GM23338 (cell line): Measurements from ENCODE around the gene COMMD10. TPM values are rescaled to one million over a fixed set of nuclear protein-coding genes. Genes with fewer than 3 reads are reported as not detected.

Experiments used
- ATAC-seq: fragments of 200-7000 bp; cut with Tn5 transposase; 3 replicates; pipeline ENCODE4 v1.9.1; 2020
- DNase-seq: peaks from one replicate; pipeline ENCODE4 v3.0.0-alpha.2; 2015; ENCODE audit warnings: low spot score
- H2AFZ ChIP-seq: fragments of 200-600 bp; sonication (generic); 2 replicates; pipeline ENCODE4 v1.8.0; 2016; ENCODE audit warnings: antibody characterized with exemption, mild to moderate bottlenecking, moderate library complexity
- H3F3A ChIP-seq: fragments of 200-600 bp; sonication (generic); replicated peaks from 2 replicates; pipeline ENCODE4 v1.8.0; 2017; ENCODE audit warnings: antibody characterized with exemption, mixed run types, low read depth
- H3K27ac ChIP-seq: fragments of 200-600 bp; sonication (generic); 2 replicates; pipeline ENCODE4 v1.6.1; 2016; ENCODE audit warnings: low read depth
- H3K27me3 ChIP-seq: fragments of 200-600 bp; sonication (generic); 2 replicates; pipeline ENCODE4 v1.8.0; 2016; ENCODE audit warnings: mild to moderate bottlenecking, mixed run types, moderate library complexity; ENCODE audit not compliant: insufficient read depth
- H3K36me3 ChIP-seq: fragments of 200-600 bp; sonication (generic); 2 replicates; pipeline ENCODE4 v1.8.0; 2016; ENCODE audit warnings: mild to moderate bottlenecking; ENCODE audit not compliant: insufficient read depth
- H3K4me1 ChIP-seq: fragments of 200-600 bp; sonication (generic); 2 replicates; pipeline ENCODE4 v1.8.0; 2016; ENCODE audit warnings: mild to moderate bottlenecking, moderate library complexity; ENCODE audit not compliant: insufficient read depth
- H3K4me2 ChIP-seq: fragments of 200-600 bp; sonication (generic); 2 replicates; pipeline ENCODE4 v1.7.1; 2017; ENCODE audit warnings: mixed run types
- H3K4me3 ChIP-seq: fragments of 200-600 bp; sonication (generic); 2 replicates; pipeline ENCODE4 v1.6.1; 2016; ENCODE audit warnings: mixed run types
- H3K79me2 ChIP-seq: fragments of 200-600 bp; sonication (generic); replicated peaks from 2 replicates; pipeline ENCODE4 v1.8.0; 2017; ENCODE audit warnings: mild to moderate bottlenecking; ENCODE audit not compliant: insufficient read depth
- H3K9me2 ChIP-seq: fragments of 200-600 bp; sonication (generic); 2 replicates; pipeline ENCODE4 v1.8.0; 2017; ENCODE audit not compliant: insufficient read depth
- H4K20me1 ChIP-seq: fragments of 200-600 bp; sonication (generic); replicated peaks from 2 replicates; pipeline ENCODE4 v1.8.0; 2017; ENCODE audit warnings: mild to moderate bottlenecking; ENCODE audit not compliant: insufficient read depth
- H3K27ac Mint-ChIP-seq: 2 replicates; pipeline ENCODE4 v1.8.0; 2020; ENCODE audit warnings: inconsistent platforms, mild to moderate bottlenecking, moderate library complexity, mixed read lengths
- H3K27me3 Mint-ChIP-seq: 3 replicates; pipeline ENCODE4 v1.8.0; 2022; ENCODE audit warnings: low read depth, mild to moderate bottlenecking, moderate library complexity, mixed read lengths, inconsistent platforms; ENCODE audit not compliant: insufficient read depth, poor library complexity
- H3K36me3 Mint-ChIP-seq: 3 replicates; pipeline ENCODE4 v1.8.0; 2021; ENCODE audit warnings: low read depth, mild to moderate bottlenecking, inconsistent platforms, moderate library complexity, mixed read lengths
- H3K4me1 Mint-ChIP-seq: 3 replicates; pipeline ENCODE4 v1.8.0; 2020; ENCODE audit warnings: mild to moderate bottlenecking, inconsistent platforms, mixed read lengths
- H3K4me3 Mint-ChIP-seq: 3 replicates; pipeline ENCODE4 v1.8.0; 2021; ENCODE audit warnings: moderate library complexity, mild to moderate bottlenecking, inconsistent platforms, mixed read lengths
- H3K9me3 Mint-ChIP-seq: 3 replicates; pipeline ENCODE4 v1.8.0; 2020; ENCODE audit warnings: moderate library complexity, mild to moderate bottlenecking, inconsistent platforms, mixed read lengths
- EZH2phosphoT487 ChIP-seq: fragments of 200-600 bp; sonication (generic); IDR thresholded peaks from one replicate; pipeline ENCODE4 v1.8.1; 2018; ENCODE audit warnings: antibody characterized with exemption; ENCODE audit not compliant: unreplicated experiment
- ZNF462 ChIP-seq: fragments of 250-450 bp; sonication (Bioruptor Pico); IDR thresholded peaks from 2 replicates; pipeline ENCODE4 v1.5.0; 2020; ENCODE audit warnings: mild to moderate bottlenecking, moderate library complexity
- polyA plus RNA-seq: library from polyadenylated mRNA; unstranded; fragments of >200 nt; fragmentation: Nextera tagmentation; extraction: Ambion mirVana; gene quantifications from 2 replicates; pipeline ENCODE4 v1.2.1, GENCODE V29; 2016
- total RNA-seq: library from RNA; depleted of rRNA; stranded (reverse); fragments of >200 nt; shearing (Covaris generic); gene quantifications from 2 replicates; pipeline ENCODE4 v1.2.3, GENCODE V29; 2014
- TF ChIP-seq, protein P1 (sequence below), 2 experiments: fragments of 200-600 bp in 1 of 2; sonication (generic) in 1 of 2; conservative IDR thresholded peaks; 2 replicates each; pipeline versions ENCODE4 v1.5.1 to v1.6.1; 2016 to 2017; ENCODE audit warnings: antibody characterized with exemption in 2 of 2, low read depth in 2 of 2, mild to moderate bottlenecking in 2 of 2, moderate library complexity in 1 of 2
- TF ChIP-seq, protein P2 (sequence below): IDR thresholded peaks from one replicate; pipeline ENCODE4 v1.6.1; 2018; ENCODE audit warnings: antibody characterized with exemption; ENCODE audit not compliant: unreplicated experiment

COMMD10 gene
- total and polyA plus RNA-seq, 2 experiments from 2014 or later: 58.5 to 84.0 TPM

- Histone ChIP-seq H3K4me2 (no peak overlapping the region), H3K4me3 (no peak overlapping the region), H3K36me3 (no peaks in the 10 kb centered on the region), H3K4me1 (peaks cover 5% of the 10 kb centered on the region; the same call in 1 of the 2 replicates), H4K20me1 (no peaks in the 10 kb centered on the region), H3K27ac (no peak overlapping the region), H3K79me2 (no peaks in the 10 kb centered on the region; the same call in 1 of the 2 replicates), H3F3A (no peaks in the 10 kb centered on the region), H3K9me2 (no peaks in the 10 kb centered on the region), H2AFZ (no peak overlapping the region), H3K27me3 (no peaks in the 10 kb centered on the region)
- H3K4me3 Mint-ChIP-seq: no peak overlapping the region
- ATAC-seq: peak; percentile 98
- H3K9me3 Mint-ChIP-seq: peaks cover 3% of the 10 kb centered on the region; the same call in 2 of the 3 replicates
- H3K4me1 Mint-ChIP-seq: peaks cover 11% of the 10 kb centered on the region; the same call in 2 of the 3 replicates
- peaks cover 9% of the 10 kb centered on the region; the same call in 2 of the 3 replicates for H3K36me3 Mint-ChIP-seq
- no peak overlapping the region for H3K27ac Mint-ChIP-seq
- DNase-seq: peak; percentile 81
- TF ChIP-seq, protein P1, sequence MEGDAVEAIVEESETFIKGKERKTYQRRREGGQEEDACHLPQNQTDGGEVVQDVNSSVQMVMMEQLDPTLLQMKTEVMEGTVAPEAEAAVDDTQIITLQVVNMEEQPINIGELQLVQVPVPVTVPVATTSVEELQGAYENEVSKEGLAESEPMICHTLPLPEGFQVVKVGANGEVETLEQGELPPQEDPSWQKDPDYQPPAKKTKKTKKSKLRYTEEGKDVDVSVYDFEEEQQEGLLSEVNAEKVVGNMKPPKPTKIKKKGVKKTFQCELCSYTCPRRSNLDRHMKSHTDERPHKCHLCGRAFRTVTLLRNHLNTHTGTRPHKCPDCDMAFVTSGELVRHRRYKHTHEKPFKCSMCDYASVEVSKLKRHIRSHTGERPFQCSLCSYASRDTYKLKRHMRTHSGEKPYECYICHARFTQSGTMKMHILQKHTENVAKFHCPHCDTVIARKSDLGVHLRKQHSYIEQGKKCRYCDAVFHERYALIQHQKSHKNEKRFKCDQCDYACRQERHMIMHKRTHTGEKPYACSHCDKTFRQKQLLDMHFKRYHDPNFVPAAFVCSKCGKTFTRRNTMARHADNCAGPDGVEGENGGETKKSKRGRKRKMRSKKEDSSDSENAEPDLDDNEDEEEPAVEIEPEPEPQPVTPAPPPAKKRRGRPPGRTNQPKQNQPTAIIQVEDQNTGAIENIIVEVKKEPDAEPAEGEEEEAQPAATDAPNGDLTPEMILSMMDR (conservative IDR thresholded peaks at IDR 0.05; ENCODE audit: low read depth in 2 of 2): peak; percentile 74
- TF ChIP-seq ZNF462 (CRISPR knock-in tag): no peak
- peaks cover 3% of the 10 kb centered on the region for H3K27me3 Mint-ChIP-seq
Observed at GRCh38 chr5:116289276-116289675, 204.5 kb downstream of the COMMD10 start.

GRCh38 chr5:116291271-116291670 is 206.4 kb downstream of the COMMD10 start:
- no peaks in the 10 kb centered on the region; the same call in 1 of the 2 replicates for H3K79me2 ChIP-seq
- DNase-seq: no peak
- no peak overlapping the region for H3K27ac ChIP-seq
- H3K4me1 Mint-ChIP-seq: peaks cover 11% of the 10 kb centered on the region; the same call in 2 of the 3 replicates
- ATAC-seq: no peak
- no peaks in the 10 kb centered on the region for H4K20me1 ChIP-seq
- peaks cover 3% of the 10 kb centered on the region for H3K27me3 Mint-ChIP-seq
- H3F3A ChIP-seq: no peaks in the 10 kb centered on the region
- H2AFZ ChIP-seq: no peak overlapping the region
- H3K27me3 ChIP-seq: no peaks in the 10 kb centered on the region
- no peak for TF ChIP-seq EZH2phosphoT487
- TF ChIP-seq, protein P2, sequence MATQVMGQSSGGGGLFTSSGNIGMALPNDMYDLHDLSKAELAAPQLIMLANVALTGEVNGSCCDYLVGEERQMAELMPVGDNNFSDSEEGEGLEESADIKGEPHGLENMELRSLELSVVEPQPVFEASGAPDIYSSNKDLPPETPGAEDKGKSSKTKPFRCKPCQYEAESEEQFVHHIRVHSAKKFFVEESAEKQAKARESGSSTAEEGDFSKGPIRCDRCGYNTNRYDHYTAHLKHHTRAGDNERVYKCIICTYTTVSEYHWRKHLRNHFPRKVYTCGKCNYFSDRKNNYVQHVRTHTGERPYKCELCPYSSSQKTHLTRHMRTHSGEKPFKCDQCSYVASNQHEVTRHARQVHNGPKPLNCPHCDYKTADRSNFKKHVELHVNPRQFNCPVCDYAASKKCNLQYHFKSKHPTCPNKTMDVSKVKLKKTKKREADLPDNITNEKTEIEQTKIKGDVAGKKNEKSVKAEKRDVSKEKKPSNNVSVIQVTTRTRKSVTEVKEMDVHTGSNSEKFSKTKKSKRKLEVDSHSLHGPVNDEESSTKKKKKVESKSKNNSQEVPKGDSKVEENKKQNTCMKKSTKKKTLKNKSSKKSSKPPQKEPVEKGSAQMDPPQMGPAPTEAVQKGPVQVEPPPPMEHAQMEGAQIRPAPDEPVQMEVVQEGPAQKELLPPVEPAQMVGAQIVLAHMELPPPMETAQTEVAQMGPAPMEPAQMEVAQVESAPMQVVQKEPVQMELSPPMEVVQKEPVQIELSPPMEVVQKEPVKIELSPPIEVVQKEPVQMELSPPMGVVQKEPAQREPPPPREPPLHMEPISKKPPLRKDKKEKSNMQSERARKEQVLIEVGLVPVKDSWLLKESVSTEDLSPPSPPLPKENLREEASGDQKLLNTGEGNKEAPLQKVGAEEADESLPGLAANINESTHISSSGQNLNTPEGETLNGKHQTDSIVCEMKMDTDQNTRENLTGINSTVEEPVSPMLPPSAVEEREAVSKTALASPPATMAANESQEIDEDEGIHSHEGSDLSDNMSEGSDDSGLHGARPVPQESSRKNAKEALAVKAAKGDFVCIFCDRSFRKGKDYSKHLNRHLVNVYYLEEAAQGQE: no peak
- peaks cover 9% of the 10 kb centered on the region; the same call in 2 of the 3 replicates for H3K36me3 Mint-ChIP-seq
- no peak overlapping the region for H3K4me3 ChIP-seq
- H3K4me1 ChIP-seq: peaks cover 5% of the 10 kb centered on the region; the same call in 1 of the 2 replicates
- H3K4me2 ChIP-seq: no peak overlapping the region
- H3K9me3 Mint-ChIP-seq: peaks cover 3% of the 10 kb centered on the region; the same call in 2 of the 3 replicates
- no peak overlapping the region for H3K27ac Mint-ChIP-seq
- no peaks in the 10 kb centered on the region for H3K36me3 ChIP-seq
- H3K4me3 Mint-ChIP-seq: no peak overlapping the region
- no peaks in the 10 kb centered on the region for H3K9me2 ChIP-seq
